GM21423 (cell line): ENCODE data around the gene MNX1.
A peak's percentile ranks its signal among the peaks of the same experiment; 100 is the strongest.

Experiments
- ATAC-seq: cut with Tn5 transposase; IDR thresholded peaks from one replicate; pipeline ENCODE4 v1.9.1; 2021; ENCODE audit warnings: mild to moderate bottlenecking, moderate library complexity; ENCODE audit not compliant: unreplicated experiment

MNX1 gene

DNA sequence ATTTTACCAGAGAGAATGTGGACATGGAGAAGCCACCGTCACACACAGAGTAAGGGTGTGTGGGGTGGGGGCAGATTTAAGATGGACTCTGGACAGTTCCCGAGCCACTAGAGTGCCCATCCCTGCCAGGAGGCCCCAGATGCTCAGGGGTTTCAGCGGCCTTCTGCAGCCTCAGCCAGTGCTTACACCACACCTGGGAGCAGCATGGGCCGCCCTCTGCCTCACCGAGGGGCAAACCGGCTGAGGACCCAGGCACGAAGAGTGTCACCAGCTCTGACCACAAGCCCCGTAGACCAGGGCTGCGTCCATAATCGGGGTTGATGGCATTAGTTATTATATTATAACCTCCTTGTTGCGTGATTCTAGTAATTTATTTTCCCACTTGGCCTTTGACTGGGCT lies 6.7 kb upstream of the MNX1 start:
- ATAC-seq = no peak

DNA sequence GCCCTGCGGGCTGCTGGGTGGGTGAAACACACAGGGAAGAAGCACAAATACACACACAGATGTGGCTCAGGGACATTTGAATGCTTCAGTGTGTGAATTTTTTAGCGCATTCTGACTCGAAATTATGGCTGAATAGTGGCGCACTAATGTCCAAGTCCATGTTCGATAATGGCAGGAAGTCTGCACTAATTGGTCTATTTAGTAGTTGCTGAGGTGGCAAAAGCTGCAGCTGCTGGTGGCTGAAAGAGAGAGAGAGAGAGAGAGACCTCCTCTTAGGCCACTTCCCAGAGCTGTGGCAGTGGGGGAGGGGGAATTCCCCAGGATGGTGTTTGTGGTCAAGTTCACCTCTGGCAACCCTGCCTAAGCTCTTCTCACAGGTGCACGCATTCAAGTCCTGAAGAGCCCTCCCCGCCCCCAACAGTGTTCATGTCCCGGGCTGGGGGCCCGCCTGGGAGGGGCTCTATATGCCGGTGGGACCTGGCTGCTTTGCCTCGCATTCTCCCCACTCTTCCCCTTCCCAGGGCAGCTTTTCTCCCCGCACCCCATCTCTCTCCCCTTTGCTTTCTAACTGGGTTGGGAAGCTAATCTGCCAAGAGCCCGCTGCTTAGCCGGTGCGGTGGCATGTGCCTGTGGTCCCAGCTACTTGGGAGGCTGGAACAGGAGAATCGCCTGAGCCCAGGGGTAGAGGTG lies 6.0 kb upstream of the MNX1 start:
- peak; percentile 68 for ATAC-seq

DNA sequence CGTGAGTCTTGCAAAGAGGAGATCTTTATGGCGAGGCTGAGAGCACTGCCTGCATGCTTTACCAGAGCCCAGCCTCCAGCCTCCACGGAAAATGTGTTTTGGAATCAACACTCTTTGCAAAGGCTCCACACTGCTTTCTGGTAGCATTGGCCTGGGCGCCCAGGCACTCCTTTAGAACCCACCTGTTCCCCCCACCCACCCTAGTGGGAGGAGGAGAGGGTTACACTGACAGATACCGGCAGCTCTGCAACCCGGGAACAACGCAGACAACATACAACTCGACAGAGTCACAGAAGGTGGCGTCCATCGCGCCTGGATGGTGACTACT lies 5.5 kb upstream of the MNX1 start:
- ATAC-seq = peak; percentile 3

DNA sequence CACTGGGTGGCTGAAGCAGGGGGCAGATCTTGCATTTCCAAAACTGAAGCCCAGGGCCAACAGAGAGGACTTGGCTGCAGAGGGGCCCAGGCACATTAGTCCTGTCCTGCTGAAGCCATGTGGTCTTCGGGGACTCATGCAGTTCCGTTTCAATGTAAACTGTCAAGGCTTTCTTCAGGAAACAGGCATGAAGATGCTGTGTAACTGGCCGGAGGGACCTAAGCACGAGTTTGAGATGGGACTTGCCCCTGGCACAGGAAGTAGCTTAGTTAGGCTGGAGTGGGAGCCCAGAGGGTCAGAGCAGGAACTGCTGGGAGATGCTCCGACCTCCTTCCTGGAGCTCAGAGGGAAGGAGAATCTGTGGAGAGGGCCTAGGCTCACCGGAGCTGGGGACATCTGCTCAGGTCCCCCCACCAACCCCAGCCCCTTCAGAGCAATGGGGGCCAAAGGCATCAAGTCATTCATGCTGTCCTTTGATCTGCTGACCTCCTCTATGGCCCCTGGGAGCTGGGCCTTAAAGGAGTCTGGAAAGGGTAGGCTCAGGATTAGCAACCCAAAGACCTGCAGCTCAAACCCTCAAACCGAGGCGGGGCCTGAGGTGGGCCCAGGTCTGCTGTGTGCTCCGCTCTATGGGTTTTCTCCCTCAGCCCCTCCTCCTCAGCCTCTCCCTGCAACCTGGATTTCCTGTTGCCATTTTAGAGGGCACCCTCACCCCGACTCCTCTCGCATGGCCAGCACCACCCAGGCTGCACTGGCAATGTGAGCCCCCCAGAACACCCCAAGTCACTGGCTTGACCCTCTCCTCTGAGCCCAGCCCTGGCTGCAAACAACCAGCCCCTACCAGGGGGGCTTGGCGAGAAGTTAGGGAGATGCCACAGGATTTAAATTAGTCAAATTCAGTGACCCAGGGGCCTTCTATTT lies 4.4 kb upstream of the MNX1 start:
- ATAC-seq = no peak

DNA sequence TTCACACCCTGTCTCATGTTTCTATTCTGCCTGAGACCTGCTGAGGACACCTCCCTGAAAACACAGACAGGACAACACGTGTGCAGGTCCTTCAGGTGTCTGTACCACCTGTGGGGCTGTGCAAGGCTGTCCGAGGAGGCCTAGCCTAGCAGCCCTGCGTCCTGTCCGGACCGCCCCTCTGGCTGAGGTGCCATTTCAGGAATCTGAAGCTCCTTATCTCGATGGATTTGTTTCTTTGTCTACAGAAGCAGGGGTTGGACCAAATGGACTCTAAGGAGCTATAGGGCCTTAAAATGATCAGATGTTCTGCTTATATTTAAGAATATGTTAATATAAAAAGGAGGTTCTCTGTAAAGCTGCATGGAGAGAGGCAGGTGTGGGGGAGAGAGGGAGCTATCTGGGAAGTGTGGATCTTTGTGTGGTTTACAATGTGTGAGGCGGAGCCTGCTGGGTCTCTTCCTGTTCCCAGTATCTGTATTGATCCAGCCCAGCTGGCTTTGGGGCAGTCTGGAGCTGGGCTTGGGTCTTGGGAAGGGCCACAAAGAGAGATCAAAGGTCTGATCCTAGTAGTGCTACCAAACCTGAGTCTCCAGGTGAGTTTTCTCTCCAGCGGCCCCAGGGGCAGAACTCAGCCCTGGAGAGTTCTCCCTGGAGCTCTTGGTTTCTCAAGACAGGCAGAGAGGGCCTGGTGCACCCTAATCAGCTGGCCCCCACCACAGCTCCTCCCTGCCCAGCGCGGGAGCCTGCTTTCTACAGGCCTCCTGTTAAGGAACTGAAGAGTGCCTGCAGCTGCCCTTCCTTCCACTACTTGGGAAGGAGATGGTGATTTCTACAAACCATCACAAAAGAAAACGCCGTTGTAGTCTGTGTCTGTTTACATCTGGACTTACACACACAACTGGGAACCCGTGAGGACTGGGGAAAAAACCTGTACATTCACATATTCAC lies 3.4 kb upstream of the MNX1 start:
- ATAC-seq = no peak

DNA sequence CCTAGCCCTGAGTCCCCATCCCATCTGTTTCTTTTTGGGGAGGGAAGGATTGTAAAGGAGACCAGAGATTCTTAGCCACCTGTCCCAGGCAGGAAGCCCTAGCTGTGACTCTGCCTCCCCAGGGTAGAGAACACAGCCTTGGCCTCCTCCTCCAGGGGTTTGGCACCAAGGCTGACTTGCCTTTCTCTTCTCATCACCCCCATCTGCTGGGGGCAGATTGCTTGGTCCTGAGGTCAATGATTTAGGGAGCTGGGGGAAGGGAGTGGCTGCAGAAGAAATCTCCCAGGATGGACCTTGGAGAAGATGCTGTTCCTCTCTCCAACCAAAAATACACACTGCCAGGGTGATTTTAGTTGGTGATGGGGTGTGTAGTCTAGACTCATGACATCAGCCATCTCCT lies 2.6 kb upstream of the MNX1 start:
- ATAC-seq = no peak

DNA sequence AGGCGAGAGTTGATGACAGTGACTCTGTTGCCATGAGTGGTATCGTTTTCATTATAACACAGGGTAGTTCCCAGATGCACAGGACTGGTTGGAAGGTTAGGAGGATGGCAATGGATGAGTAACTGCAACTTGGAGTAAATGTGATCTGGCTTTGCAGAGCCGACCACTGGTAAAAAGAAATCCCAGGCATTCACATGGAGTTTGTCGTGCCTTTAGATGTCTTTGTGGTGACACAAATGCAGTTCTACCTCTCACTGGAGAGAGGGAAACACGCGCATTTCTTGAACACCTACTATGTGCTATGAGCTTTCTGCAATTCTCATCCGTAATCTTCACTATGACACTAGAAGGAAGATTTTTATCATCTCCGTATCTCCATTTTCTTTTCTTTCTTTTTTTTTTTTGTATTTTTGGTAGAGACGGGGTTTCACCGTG lies 1.7 kb upstream of the MNX1 start:
- ATAC-seq = no peak

DNA sequence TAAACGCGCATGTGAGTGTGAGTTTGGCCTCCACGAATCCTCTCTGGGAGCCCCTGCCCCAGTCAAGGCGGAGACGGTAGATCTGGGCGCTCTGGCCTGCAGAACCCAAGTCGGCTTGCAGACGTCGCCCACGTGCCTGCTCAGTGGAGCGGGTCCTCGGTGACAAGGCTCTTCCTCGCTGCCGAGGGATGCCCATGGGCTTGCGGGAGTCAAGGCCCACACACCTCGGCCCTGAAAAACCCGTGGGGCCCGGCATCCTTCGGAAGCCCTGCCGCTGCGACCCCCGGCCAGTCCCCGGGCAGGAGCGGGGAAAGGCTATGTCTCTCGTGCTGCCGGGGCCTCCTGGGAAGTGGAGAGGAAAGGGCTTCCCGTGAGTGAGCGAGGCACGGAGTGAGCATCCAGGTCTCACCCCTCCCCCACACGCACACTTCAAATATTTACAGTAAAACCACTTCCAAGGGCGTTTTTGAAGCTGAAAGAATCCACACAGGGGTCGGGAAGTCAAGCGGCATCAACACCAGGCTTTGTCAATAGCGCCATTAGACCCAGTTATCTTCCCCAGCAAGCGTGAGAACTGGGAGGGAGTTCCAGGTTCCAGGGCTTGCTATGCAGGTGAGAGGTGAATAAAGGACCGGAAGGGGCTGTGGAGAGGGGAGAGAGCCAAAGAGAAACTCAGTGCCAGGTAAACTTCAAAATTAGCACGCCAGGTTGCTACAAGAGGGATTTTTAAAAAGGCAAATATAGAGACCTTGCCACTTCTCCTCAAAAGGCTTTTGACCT lies 1.1 kb upstream of the MNX1 start:
- peak; percentile 3 for ATAC-seq

DNA sequence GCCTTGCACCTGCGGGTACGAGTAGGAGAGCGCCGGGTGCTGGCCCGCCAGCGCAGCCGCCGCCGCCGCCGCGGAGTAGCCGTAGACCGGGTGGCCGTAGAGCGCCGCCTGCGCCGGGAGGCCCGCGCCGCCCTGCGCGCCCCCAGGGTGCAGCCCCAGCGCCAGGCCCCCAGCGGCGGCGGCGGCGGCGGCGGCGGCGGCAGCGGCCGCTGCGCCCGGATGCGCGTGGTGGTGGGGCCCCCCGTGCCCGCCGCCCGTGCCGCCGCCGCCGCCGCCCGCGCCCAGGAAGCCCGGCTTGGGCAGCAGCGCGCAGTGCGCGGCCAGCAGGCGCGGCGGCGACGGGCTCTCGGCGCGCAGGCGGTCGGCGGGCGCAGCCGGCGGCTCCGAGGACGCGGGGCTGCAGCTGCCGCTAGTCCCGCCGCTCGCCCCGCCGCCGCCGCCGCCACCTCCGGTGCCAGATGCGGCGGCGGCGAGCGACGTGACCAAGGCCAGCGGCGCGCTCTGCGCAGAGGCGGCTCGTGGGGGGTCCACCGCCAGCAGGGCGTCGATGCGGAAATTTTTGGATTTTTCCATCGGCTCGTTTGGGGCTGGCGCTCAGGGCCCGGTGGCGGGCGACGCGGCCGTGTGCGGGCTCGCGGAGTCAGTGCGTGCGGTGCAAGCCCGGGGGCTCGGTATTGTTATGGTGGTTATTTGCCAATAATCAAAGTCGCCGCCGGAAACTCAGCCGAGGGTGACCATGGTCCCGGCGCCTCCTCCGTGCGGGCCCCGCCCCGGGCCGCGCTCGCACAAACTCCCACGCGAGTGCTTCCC lies 480 bp downstream of the MNX1 start:
- peak; percentile 24 for ATAC-seq

DNA sequence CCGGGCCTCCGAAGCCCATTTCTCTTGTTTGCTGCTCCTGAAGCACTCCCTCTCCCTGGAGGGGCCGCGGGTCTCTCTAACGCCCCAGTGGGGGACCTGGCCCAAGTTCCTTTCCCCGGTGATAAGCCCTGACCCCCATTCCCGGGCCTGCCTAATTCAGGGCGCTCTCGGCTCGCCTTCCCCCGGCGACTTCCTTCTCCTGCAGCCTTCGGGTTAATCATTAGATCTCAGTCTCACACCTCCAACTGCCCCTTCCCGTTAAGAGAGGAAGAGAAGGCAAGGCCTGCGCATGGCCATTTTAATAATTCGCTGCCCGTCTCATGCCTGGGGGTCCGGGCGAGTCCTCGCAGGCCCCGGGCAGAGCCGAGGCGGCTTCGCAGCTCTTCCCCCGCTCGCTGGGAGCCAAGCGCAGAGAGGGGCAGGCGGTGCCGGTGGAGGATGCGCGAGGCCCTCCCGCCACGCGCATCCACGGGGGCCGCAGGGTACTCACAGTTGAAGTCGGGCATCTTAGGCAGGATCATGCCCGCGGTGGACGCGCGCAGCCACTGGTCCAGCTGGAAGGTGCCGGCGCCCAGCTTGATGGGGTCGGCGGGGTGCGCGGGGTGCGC lies 1.2 kb downstream of the MNX1 start:
- ATAC-seq = peak; percentile 36

DNA sequence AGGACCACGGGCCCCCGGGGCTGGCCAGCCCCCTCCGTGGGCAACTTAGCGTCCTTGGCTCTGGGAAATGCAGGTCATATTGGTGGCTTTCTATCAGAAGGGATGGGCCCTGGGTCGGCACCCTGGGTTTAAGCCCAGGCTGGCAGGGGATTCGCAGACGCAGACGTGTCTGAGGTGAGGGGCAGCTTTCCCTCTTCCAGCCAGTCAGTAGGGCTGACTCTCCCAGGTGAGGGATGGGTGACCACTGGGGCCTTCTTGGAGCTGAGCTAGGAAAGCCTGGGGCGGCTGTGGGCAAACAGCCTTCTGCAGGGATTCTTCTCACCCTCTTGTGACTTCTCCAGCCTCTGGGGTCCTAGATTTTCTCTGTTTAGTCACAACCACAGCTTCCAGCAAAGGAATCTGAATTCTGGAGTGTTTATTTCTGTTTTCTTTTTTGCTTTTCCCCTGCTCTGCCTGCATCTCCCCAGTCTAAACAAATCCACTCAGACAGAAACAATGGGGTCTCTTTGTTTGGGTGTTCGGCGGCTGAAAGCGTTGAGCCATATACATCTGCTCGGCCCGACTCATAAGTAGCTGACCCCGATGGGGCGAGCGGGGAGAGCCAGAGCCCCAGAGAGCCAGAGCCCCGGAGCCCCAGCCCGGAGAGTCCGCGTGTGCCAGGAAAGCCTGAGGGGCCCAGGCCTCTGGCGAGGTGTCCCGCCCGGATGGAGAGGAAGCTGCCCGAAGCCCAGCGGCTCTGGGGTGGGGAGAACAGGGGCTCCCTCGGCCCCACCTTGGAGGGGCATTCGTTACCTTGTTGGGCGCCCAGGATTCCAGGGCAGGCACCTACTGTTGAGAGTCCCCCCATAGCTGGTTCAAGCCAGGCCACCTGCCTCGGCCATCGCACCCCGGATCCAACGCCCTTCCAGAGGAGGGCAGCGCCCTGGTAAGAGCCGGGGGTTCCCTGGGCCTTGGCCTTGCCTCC lies 2.0 kb downstream of the MNX1 start:
- ATAC-seq = peak; percentile 0

DNA sequence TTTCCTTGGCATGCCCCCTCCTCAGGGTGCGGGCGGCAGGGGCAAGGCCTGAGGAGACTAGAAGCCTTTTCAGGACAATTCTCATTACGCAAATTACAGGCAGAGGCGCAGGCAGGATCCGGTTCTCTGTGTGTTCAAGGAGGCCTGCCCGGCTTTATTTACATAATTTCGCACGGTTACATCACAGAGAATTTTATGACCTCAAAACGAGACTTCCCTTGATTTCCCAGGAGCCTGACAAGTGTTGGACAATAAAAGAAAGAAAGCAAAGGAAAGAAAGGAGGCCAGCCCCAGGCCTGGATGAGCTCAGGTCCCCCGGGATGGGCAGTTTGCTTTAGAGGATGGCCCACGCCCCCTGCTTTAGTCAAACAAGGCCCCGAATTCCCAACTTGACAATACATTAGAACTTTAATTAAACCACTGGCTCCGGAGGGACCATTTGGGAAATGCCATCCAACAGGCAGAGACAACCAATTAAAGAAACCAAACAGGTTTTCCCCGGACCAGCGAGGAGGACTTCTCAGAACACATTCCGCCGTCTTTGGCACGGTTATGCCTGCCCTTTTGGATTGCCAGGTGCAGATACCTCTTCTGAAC lies 2.9 kb downstream of the MNX1 start:
- no peak for ATAC-seq

DNA sequence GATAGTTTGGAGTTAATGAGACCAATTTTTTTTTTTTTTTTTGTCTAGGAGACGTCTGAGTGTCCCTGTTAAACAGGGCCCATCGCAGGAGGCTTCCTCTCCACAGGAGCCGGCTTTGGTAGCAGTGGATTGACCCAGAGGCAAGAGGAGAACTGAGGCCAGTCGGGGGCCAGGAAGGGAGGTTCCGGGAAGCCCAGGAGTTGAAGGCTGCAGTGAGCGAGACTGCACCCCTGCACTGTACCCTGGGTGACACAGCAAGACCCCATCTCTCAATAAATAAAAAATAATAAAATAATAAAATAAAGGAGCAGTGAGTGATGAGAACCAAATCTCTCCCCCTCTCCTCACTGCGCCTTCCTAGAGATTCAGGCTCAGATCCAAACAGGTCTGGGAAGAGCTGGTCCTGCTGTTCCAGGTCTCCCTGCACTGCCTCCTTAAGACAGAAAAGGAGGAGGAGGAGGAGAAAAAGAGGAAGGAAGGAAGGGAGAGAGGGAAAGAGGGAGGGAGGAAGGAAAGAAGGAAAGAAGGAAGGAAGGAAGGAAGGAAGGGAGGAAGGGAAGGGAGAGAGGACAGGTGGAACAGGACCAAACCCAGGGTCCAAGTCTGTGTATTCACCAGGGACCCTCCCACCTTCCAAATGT lies 3.5 kb downstream of the MNX1 start:
- ATAC-seq = no peak

DNA sequence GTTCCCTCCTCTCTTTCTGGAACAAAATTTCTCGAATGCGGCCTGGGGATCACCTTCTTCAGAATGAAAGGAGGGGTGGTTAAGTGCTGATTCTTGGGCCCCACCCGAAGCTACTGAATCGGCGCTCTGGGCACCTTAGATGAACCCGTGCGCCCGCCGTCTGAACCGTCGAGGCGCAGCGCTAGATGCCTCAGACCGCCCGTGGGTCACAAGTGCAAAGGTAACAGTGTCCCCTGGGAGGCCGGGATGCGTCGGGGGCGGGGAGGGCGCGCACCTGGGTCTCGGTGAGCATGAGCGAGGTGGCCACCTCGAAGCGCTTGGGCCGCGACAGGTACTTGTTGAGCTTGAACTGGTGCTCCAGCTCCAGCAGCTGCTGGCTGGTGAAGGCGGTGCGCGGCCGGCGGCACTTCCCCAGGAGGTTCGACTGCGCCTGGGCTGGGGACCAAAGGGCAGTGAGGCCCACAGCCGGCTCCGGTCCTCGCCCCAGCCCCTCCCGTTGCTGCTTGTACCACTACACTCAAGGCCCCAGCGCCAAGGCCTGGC lies 4.2 kb downstream of the MNX1 start:
- ATAC-seq = no peak

DNA sequence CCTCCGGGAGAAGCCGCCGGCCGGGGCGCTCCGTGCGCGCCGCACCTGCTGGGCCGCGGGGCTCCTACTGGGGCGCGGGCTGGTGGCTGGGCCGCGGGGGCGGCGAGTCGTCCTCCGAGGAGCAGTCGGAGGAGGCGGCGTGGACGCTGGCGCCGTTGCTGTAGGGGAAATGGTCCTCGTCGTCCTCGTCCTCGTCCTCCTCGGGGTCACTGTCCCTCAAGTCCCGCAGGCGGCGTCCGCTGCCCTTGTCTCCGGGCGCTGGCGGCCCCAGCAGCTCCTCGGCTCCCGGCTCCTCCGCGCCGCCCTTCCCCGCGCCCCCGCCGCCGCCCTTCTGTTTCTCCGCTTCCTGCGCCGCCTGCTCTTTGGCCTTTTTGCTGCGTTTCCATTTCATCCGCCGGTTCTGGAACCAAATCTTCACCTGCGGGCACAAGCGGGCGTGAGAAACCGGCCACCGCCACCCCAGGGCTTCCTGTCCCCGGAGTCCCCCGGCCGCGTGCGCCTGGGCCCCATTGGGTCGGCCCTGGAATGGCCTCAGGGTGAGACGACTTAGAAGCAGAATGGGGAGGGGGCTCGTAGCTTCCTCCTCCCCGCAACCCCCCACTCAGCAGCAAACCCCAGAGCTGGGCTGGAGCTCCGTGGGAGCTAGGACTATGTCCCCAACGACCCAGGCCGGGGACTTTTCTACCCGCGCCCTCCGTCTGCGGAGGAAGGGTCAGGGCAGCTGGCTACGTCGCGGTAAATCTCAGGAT lies 4.8 kb downstream of the MNX1 start:
- ATAC-seq = no peak
